Measurements from ENCODE around the gene MRC2. TPM values are rescaled to one million over a fixed set of nuclear protein-coding genes. Genes with fewer than 3 reads are reported as not detected.

MRC2 gene
- total and polyA plus RNA-seq, 4 experiments from 2014 or later = 0.71 to 8.7 (median 6.7) TPM; not detected in 1

GRCh38 chr17:62650587-62650986 lies 23.1 kb downstream of the MRC2 start:
- POLR2A ChIA-PET (ENCODE audit: partially characterized antibody) = no interaction called here
- no peak overlapping the region for H3K27ac Mint-ChIP-seq
- no peak overlapping the region for H3K4me3 Mint-ChIP-seq
- no peaks in the 10 kb centered on the region for H3K36me3 ChIP-seq (ENCODE audit: insufficient read depth, low read length)
- DNase-seq = no peak
- no peaks in the 10 kb centered on the region for H3K9me3 ChIP-seq (ENCODE audit: control insufficient read depth in 1 of 2, low read length in 2 of 2)
- no peak overlapping the region for H3K4me3 ChIP-seq (ENCODE audit: low read length in 2 of 2)
- H3K4me1 Mint-ChIP-seq = peaks cover 8 to 23% (median 16%) of the 10 kb centered on the region in 4 donors
- intact Hi-C loops (cut with micrococcal nuclease) = no loop called here
- H3K9me3 Mint-ChIP-seq = no peaks in the 10 kb centered on the region
- no peaks in the 10 kb centered on the region for H3K27me3 ChIP-seq (ENCODE audit: insufficient read depth, low read length)
- CTCF ChIA-PET (ENCODE audit: partially characterized antibody) = no interaction called here
- peaks cover 20% of the 10 kb centered on the region for H3K4me1 ChIP-seq (ENCODE audit: insufficient read depth, low read length)
- no peak overlapping the region for H3K27ac ChIP-seq (ENCODE audit: low read depth, low read length)
- no peaks in the 10 kb centered on the region for H3K27me3 Mint-ChIP-seq
- no peaks in the 10 kb centered on the region for H3K36me3 Mint-ChIP-seq

DNA sequence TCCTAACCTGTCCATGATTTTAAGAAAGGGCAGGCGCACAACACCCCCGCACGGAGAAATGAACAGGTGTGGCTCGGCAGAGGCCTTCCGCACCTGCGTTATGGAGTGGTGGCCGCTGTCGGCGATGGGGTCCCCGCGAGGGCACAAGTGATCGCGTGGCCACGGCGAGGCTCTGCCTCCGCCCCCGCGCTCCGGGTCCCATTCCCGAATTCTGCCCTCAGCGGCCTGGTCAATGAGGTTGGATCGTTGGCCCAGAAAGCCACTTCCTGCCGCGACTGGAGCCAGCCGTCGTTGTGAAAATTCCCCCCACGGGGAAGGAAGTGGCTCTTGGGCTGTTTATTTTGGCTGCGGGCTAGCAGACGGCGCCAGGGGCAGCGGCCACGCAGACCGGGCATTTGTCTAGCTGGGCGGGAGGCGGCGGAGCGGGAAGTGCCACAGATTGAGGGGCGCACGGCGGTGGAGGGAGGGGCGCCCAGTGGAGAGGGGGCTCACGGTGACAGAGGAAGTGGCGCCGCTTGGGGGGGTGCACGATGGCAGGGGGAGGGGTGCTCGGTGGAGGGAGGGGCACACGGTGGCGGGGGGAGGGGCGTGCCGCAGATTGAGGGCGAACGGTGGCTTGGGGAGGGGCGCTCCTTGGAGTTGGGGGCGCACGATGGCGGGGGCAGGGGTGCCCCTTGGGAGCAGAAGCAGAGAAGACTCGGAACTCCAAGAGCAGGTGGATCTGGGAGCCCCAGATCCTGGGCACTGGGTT lies 25.0 kb downstream of the MRC2 start:
- intact Hi-C loops (cut with micrococcal nuclease) = no loop called here
- peak in 3 of 5 donors; percentile 17 to 30 (median 21) for DNase-seq
- H3K4me3 Mint-ChIP-seq = peak overlapping the region; percentile 64 to 95 (median 86)
- POLR2A ChIA-PET (ENCODE audit: partially characterized antibody) = no interaction called here
- H3K27ac Mint-ChIP-seq = peak overlapping the region in 6 of 7 donors; percentile 11 to 79 (median 64)
- H3K27me3 Mint-ChIP-seq = no peaks in the 10 kb centered on the region
- Histone ChIP-seq H3K9me3 (ENCODE audit: control insufficient read depth in 1 of 2, low read length in 2 of 2) (no peaks in the 10 kb centered on the region), H3K27me3 (ENCODE audit: insufficient read depth, low read length) (no peaks in the 10 kb centered on the region), H3K27ac (ENCODE audit: low read depth, low read length) (no peak overlapping the region), H3K4me1 (ENCODE audit: insufficient read depth, low read length) (peaks cover 20% of the 10 kb centered on the region), H3K36me3 (ENCODE audit: insufficient read depth, low read length) (no peaks in the 10 kb centered on the region), H3K4me3 (ENCODE audit: low read length in 2 of 2) (peak overlapping the region; percentile 47 to 65)
- no peaks in the 10 kb centered on the region for H3K36me3 Mint-ChIP-seq
- H3K4me1 Mint-ChIP-seq = peaks cover 8 to 23% (median 16%) of the 10 kb centered on the region in 4 donors
- CTCF ChIA-PET (ENCODE audit: partially characterized antibody) = no interaction called here
- H3K9me3 Mint-ChIP-seq = no peaks in the 10 kb centered on the region

- H3K36me3 ChIP-seq (ENCODE audit: insufficient read depth, low read length) = no peaks in the 10 kb centered on the region
- no peak overlapping the region for H3K27ac ChIP-seq (ENCODE audit: low read depth, low read length)
- DNase-seq = peak; percentile 26 to 75 (median 33)
- Mint-ChIP-seq H3K27ac (peak overlapping the region in 5 of 7 donors; percentile 0 to 86 (median 50)), H3K4me1 (peaks cover 8 to 23% (median 16%) of the 10 kb centered on the region in 4 donors), H3K36me3 (no peaks in the 10 kb centered on the region), H3K27me3 (no peaks in the 10 kb centered on the region), H3K9me3 (no peaks in the 10 kb centered on the region), H3K4me3 (peak overlapping the region; percentile 64 to 95 (median 86))
- peaks cover 20% of the 10 kb centered on the region for H3K4me1 ChIP-seq (ENCODE audit: insufficient read depth, low read length)
- H3K9me3 ChIP-seq (ENCODE audit: control insufficient read depth in 1 of 2, low read length in 2 of 2) = no peaks in the 10 kb centered on the region
- peak overlapping the region; percentile 47 to 65 for H3K4me3 ChIP-seq (ENCODE audit: low read length in 2 of 2)
- intact Hi-C loops (cut with micrococcal nuclease) = no loop called here
- no peaks in the 10 kb centered on the region for H3K27me3 ChIP-seq (ENCODE audit: insufficient read depth, low read length)
- ChIA-PET POLR2A (ENCODE audit: partially characterized antibody) (no interaction called here), CTCF (ENCODE audit: partially characterized antibody) (no interaction called here)
Observed at GRCh38 chr17:62653002-62653825, 25.7 kb downstream of the MRC2 start.

DNA sequence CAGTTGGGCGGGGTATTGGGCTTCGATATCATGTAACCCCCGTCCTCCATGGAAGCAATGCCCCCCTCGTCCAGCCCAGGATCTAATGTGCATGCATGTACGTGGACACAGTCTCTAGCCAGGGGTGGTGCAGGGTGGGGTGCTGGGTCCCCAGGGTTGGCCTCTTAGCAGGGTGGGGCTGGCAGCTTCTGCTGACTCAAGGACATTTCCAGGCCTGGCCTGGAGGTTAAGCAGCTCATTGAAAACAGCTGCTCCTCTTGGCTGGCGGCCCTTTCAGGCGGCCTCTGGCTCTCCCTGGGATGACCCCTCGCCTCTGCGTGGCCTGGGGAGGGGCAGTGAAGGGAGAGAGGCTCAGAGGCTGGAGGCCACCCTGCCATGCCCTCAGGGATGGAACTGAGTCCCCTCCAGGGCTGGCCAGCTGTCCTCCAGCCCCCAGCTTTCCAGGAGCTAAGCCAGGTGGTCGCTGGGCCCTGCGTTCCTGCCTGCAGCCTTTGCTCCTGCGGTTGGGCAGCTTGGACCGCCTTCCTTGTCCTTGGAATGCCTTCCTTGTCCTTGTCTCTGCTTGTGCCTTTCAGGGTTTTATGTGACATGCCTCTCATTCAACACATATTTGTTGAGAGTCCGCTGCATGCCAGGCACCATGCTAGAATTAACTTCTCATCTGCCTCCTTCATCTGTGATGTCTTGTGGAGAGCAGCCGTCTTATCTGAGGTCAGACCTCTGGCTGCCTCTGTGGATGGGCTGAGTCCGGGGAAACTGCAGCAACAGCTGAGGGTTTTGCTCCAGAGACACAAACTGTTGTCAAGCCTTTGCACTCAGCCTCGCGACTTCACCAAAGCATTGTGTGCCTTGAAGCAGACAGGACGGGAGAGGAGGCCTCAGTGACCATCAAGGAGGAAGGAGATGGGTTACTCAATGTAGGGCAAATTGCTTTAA lies 26.6 kb downstream of the MRC2 start:
- H3K27me3 Mint-ChIP-seq = no peaks in the 10 kb centered on the region
- POLR2A ChIA-PET (ENCODE audit: partially characterized antibody) = no interaction called here
- peaks cover 0 to under 1% (median 0%) of the 10 kb centered on the region in 8 donors for H3K9me3 Mint-ChIP-seq
- H3K36me3 ChIP-seq (ENCODE audit: insufficient read depth, low read length) = no peaks in the 10 kb centered on the region
- no peaks in the 10 kb centered on the region for H3K9me3 ChIP-seq (ENCODE audit: control insufficient read depth in 1 of 2, low read length in 2 of 2)
- H3K36me3 Mint-ChIP-seq = no peaks in the 10 kb centered on the region
- no peak overlapping the region for H3K4me3 ChIP-seq (ENCODE audit: low read length in 2 of 2)
- peak overlapping the region; percentile 64 to 95 (median 86) for H3K4me3 Mint-ChIP-seq
- H3K27ac ChIP-seq (ENCODE audit: low read depth, low read length) = no peak overlapping the region
- H3K27ac Mint-ChIP-seq = peak overlapping the region in 3 of 7 donors; percentile 50 to 86 (median 72)
- H3K4me1 ChIP-seq (ENCODE audit: insufficient read depth, low read length) = peaks cover 20% of the 10 kb centered on the region
- intact Hi-C loops (cut with micrococcal nuclease) = no loop called here
- CTCF ChIA-PET (ENCODE audit: partially characterized antibody) = no interaction called here
- H3K27me3 ChIP-seq (ENCODE audit: insufficient read depth, low read length) = no peaks in the 10 kb centered on the region
- peaks cover 8 to 23% (median 16%) of the 10 kb centered on the region in 4 donors for H3K4me1 Mint-ChIP-seq
- DNase-seq = no peak

DNA sequence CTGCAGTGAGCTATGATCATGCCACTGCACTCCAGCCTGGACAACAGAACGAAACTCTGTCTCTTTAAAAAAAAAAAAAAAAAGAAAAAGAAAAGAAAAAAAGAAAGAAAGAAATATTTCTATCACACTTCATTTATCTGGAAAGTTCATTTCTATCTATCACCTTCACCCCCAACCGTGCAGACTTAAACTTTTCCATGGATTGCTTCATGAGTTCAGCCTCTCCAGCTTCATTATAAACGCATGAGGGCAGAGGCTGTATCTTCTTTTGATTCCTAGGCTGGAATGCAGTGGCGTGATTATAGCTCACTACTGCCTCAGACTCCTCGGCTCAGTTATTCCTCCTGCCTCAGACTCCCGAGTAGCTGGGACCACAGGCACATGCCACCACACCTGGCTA lies 28.2 kb downstream of the MRC2 start:
- H3K36me3 Mint-ChIP-seq = peaks cover 2% of the 10 kb centered on the region in 2 donors
- no peak overlapping the region for H3K4me3 ChIP-seq (ENCODE audit: low read length in 2 of 2)
- no peaks in the 10 kb centered on the region for H3K36me3 ChIP-seq (ENCODE audit: insufficient read depth, low read length)
- H3K9me3 Mint-ChIP-seq = peaks cover 0 to 13% (median 6%) of the 10 kb centered on the region in 8 donors
- peaks cover 8 to 23% (median 16%) of the 10 kb centered on the region in 4 donors for H3K4me1 Mint-ChIP-seq
- H3K27me3 ChIP-seq (ENCODE audit: insufficient read depth, low read length) = no peaks in the 10 kb centered on the region
- intact Hi-C loops (cut with micrococcal nuclease) = no loop called here
- DNase-seq = no peak
- H3K4me1 ChIP-seq (ENCODE audit: insufficient read depth, low read length) = peaks cover 20% of the 10 kb centered on the region
- H3K9me3 ChIP-seq (ENCODE audit: control insufficient read depth in 1 of 2, low read length in 2 of 2) = no peaks in the 10 kb centered on the region
- peak overlapping the region in 1 of 8 donors; percentile 54 for H3K4me3 Mint-ChIP-seq
- no peak overlapping the region for H3K27ac ChIP-seq (ENCODE audit: low read depth, low read length)
- CTCF ChIA-PET (ENCODE audit: partially characterized antibody) = no interaction called here
- peak overlapping the region in 1 of 7 donors; percentile 20 for H3K27ac Mint-ChIP-seq
- H3K27me3 Mint-ChIP-seq = peaks cover 0 to 3% of the 10 kb centered on the region in 2 donors
- POLR2A ChIA-PET (ENCODE audit: partially characterized antibody) = no interaction called here

GRCh38 chr17:62656446-62656845 lies 29.0 kb downstream of the MRC2 start:
- no peak for DNase-seq
- no peaks in the 10 kb centered on the region for H3K9me3 ChIP-seq (ENCODE audit: control insufficient read depth in 1 of 2, low read length in 2 of 2)
- H3K36me3 ChIP-seq (ENCODE audit: insufficient read depth, low read length) = no peaks in the 10 kb centered on the region
- no peak overlapping the region for H3K27ac Mint-ChIP-seq
- no peaks in the 10 kb centered on the region for H3K27me3 ChIP-seq (ENCODE audit: insufficient read depth, low read length)
- intact Hi-C loops (cut with micrococcal nuclease) = no loop called here
- ChIA-PET POLR2A (ENCODE audit: partially characterized antibody) (no interaction called here), CTCF (ENCODE audit: partially characterized antibody) (no interaction called here)
- H3K27me3 Mint-ChIP-seq = peaks cover 0 to 4% of the 10 kb centered on the region in 2 donors
- no peak overlapping the region for H3K4me3 ChIP-seq (ENCODE audit: low read length in 2 of 2)
- no peak overlapping the region for H3K4me3 Mint-ChIP-seq
- H3K4me1 ChIP-seq (ENCODE audit: insufficient read depth, low read length) = peaks cover 20% of the 10 kb centered on the region
- peaks cover 7 to 20% (median 13%) of the 10 kb centered on the region in 8 donors for H3K9me3 Mint-ChIP-seq
- peaks cover 8 to 23% (median 16%) of the 10 kb centered on the region in 4 donors for H3K4me1 Mint-ChIP-seq
- H3K36me3 Mint-ChIP-seq = peaks cover 6% of the 10 kb centered on the region in 2 donors
- H3K27ac ChIP-seq (ENCODE audit: low read depth, low read length) = no peak overlapping the region
